IMR-90 (cell line): ENCODE data around the gene C20orf144. TPM values are rescaled to one million over a fixed set of nuclear protein-coding genes. Genes with fewer than 3 reads are reported as not detected.

Experiments used
- ATAC-seq: fragments of 200-7000 bp; cut with Tn5 transposase; 2 replicates; pipeline ENCODE4 v1.9.1; 2020; ENCODE audit warnings: low read depth, mild to moderate bottlenecking, moderate library complexity
- BruUV-seq: library from RNA; stranded (reverse); fragments of 400-500 nt; replicated peaks from 2 replicates; lab custom pipeline; 2021; lab: Mats Ljungman, UMichigan
- CTCF ChIA-PET: fragments of 300-600 bp; formaldehyde crosslinking; extraction: SDS; loops from one replicate; lab custom pipeline; 2021; ENCODE audit warnings: antibody characterized with exemption; lab: Yijun Ruan, JAX
- POLR2A ChIA-PET: fragments of 300-600 bp; sonication (Branson Sonifier 250); formaldehyde crosslinking; loops from one replicate; lab custom pipeline; 2022; ENCODE audit warnings: antibody characterized with exemption; ENCODE audit not compliant: unreplicated experiment; lab: Charles Lee
- DNase-seq: peaks from one replicate; pipeline ENCODE4 v3.0.0; 2013
- H2AFZ ChIP-seq: replicated peaks from 2 replicates; pipeline ENCODE3; 2013; ENCODE audit warnings: low read length, mild to moderate bottlenecking; ENCODE audit not compliant: poor library complexity
- H2AK5ac ChIP-seq: 2 replicates; pipeline ENCODE4 v1.6.1; 2013; ENCODE audit warnings: low read depth, low read length, inconsistent platforms
- H2AK9ac ChIP-seq: replicated peaks from 2 replicates; pipeline ENCODE3; 2013; ENCODE audit warnings: mild to moderate bottlenecking, low read depth, low read length, moderate library complexity; ENCODE audit not compliant: poor library complexity
- H2BK120ac ChIP-seq: 2 replicates; pipeline ENCODE4 v1.6.1; 2013; ENCODE audit warnings: low read depth, low read length, inconsistent platforms
- H2BK15ac ChIP-seq: 3 replicates; pipeline ENCODE4 v1.6.1; 2013; ENCODE audit warnings: low read depth, low read length, inconsistent platforms
- H2BK20ac ChIP-seq: 2 replicates; pipeline ENCODE4 v1.6.1; 2013; ENCODE audit warnings: low read depth, mild to moderate bottlenecking, inconsistent platforms, low read length, moderate library complexity
- H2BK5ac ChIP-seq: 2 replicates; pipeline ENCODE4 v1.6.1; 2013; ENCODE audit warnings: mild to moderate bottlenecking, low read depth, low read length, inconsistent platforms; ENCODE audit not compliant: poor library complexity, severe bottlenecking
- H3K14ac ChIP-seq: replicated peaks from 2 replicates; pipeline ENCODE4 v1.6.1; 2013; ENCODE audit warnings: low read depth, low read length, inconsistent platforms
- H3K18ac ChIP-seq: 2 replicates; pipeline ENCODE4 v1.6.1; 2013; ENCODE audit warnings: low read depth, low read length, control low read depth
- H3K23ac ChIP-seq: 2 replicates; pipeline ENCODE4 v1.6.1; 2013; ENCODE audit warnings: low read depth, low read length, inconsistent platforms
- H3K27ac ChIP-seq: 2 replicates; pipeline ENCODE4 v1.5.1; 2013; ENCODE audit warnings: mild to moderate bottlenecking, control low read depth, low read length; ENCODE audit not compliant: insufficient read depth
- H3K27me3 ChIP-seq: 2 replicates; pipeline ENCODE4 v1.6.1; 2013; ENCODE audit warnings: low read length; ENCODE audit not compliant: control insufficient read depth, insufficient read depth
- H3K36me3 ChIP-seq: 2 replicates; pipeline ENCODE4 v1.6.1; 2013; ENCODE audit warnings: low read length, mixed read lengths; ENCODE audit not compliant: control insufficient read depth, insufficient read depth
- H3K4ac ChIP-seq: 2 replicates; pipeline ENCODE4 v1.6.1; 2013; ENCODE audit warnings: low read depth, low read length, inconsistent platforms
- H3K4me1 ChIP-seq: 2 replicates; pipeline ENCODE4 v1.6.1; 2013; ENCODE audit warnings: low read length, mixed read lengths; ENCODE audit not compliant: control insufficient read depth, insufficient read depth
- H3K4me2 ChIP-seq: 2 replicates; pipeline ENCODE4 v1.6.1; 2013; ENCODE audit warnings: low read depth, mild to moderate bottlenecking, control low read depth, low read length, moderate library complexity
- H3K4me3 ChIP-seq: 2 replicates; pipeline ENCODE4 v1.5.1; 2013; ENCODE audit warnings: low read depth, mild to moderate bottlenecking, control low read depth, low read length, moderate library complexity; ENCODE audit not compliant: insufficient read depth
- H3K56ac ChIP-seq: 2 replicates; pipeline ENCODE4 v1.6.1; 2013; ENCODE audit warnings: low read length, inconsistent platforms; ENCODE audit not compliant: insufficient read depth; ENCODE audit errors: extremely low read depth
- H3K79me1 ChIP-seq, 2 experiments: 2 replicates each; pipeline ENCODE4 v1.6.1; 2013; ENCODE audit warnings: low read length in 2 of 2, inconsistent platforms in 1 of 2, low read depth in 1 of 2
- H3K9ac ChIP-seq: 2 replicates; pipeline ENCODE4 v1.6.1; 2013; ENCODE audit warnings: low read depth, low read length, control low read depth
- H3K9me1 ChIP-seq: 2 replicates; pipeline ENCODE4 v1.6.1; 2013; ENCODE audit warnings: low read length, inconsistent platforms; ENCODE audit not compliant: insufficient read depth
- H3K9me3 ChIP-seq: 2 replicates; pipeline ENCODE4 v1.6.1; 2013; ENCODE audit warnings: low read length; ENCODE audit not compliant: control insufficient read depth, insufficient read depth
- H4K20me1 ChIP-seq: 2 replicates; pipeline ENCODE4 v1.6.1; 2013; ENCODE audit warnings: low read length, inconsistent platforms; ENCODE audit not compliant: insufficient read depth
- H4K5ac ChIP-seq: 2 replicates; pipeline ENCODE4 v1.6.1; 2013; ENCODE audit warnings: mild to moderate bottlenecking, low read depth, low read length, control low read depth
- H4K8ac ChIP-seq, 2 experiments: 2 replicates each; pipeline ENCODE4 v1.6.1; 2013; ENCODE audit warnings: low read depth in 2 of 2, low read length in 2 of 2, control low read depth in 1 of 2, inconsistent platforms in 1 of 2
- H4K91ac ChIP-seq: 2 replicates; pipeline ENCODE4 v1.6.1; 2013; ENCODE audit warnings: low read depth, low read length, inconsistent platforms; ENCODE audit not compliant: insufficient read depth
- CHD1 ChIP-seq: IDR thresholded peaks from 2 replicates; pipeline ENCODE4 v1.6.1; 2012; ENCODE audit warnings: low read depth, low read length, improper control_type of control experiment
- CTCF ChIP-seq: conservative IDR thresholded peaks from 2 replicates; pipeline ENCODE4 v1.5.1; 2012; ENCODE audit warnings: mild to moderate bottlenecking, low read depth, low read length, improper control_type of control experiment
- FOS ChIP-seq: fragments of 150-350 bp; IDR thresholded peaks from 2 replicates; pipeline ENCODE4 v1.6.1; 2016; ENCODE audit warnings: low read depth, low read length
- RCOR1 ChIP-seq: IDR thresholded peaks from 2 replicates; pipeline ENCODE4 v1.6.1; 2012; ENCODE audit warnings: mild to moderate bottlenecking, low read length, improper control_type of control experiment; ENCODE audit not compliant: insufficient replicate concordance
- WGBS, 2 experiments: methylation state at CpG; one replicate each; pipeline versions ENCODE4 v1.1.5 to v1.1.7; 2013; ENCODE audit warnings: missing lambda C conversion rate in 2 of 2; ENCODE audit not compliant: insufficient read length in 1 of 2; ENCODE audit errors: extremely low coverage in 2 of 2; 5-methylcytosine and 5-hydroxymethylcytosine counted together
- dilution Hi-C: fragments of 300-500 bp; cut with HindIII; formaldehyde crosslinking; loops from one replicate; pipeline ENCODE4 v1.14.3; 2018; ENCODE audit warnings: low sequenced_read_pairs; ENCODE audit not compliant: unreplicated experiment
- in situ Hi-C: fragments of 300-500 bp; cut with MboI; formaldehyde crosslinking; loops from 3 replicates; pipeline ENCODE4 v1.14.3; 2019; ENCODE audit warnings: low sequenced_read_pairs, inconsistent platforms, mixed read lengths
- intact Hi-C: fragments of 100-400 bp; cut with micrococcal nuclease; formaldehyde crosslinking; loops from 2 replicates; pipeline ENCODE4 v1.10.0; 2022
- polyA plus RNA-seq, 3 experiments: library from polyadenylated mRNA; depleted of rRNA; stranded (reverse); fragments of >200 nt; gene quantifications; 2 replicates each; pipeline ENCODE4 v1.2.3, GENCODE V29; 2012; ENCODE audit warnings: low replicate concordance in 1 of 3
- total RNA-seq: library from RNA; depleted of rRNA; stranded (reverse); fragments of >200 nt; gene quantifications from 2 replicates; pipeline ENCODE4 v1.2.3, GENCODE V29; 2012

Gene C20orf144
- total and polyA plus RNA-seq, 2 of the 4 experiments (the other 2 are of a cell fraction), result under 0.01 to 0.19 TPM

GRCh38 chr20:33650111-33650752 is 11.9 kb upstream of the C20orf144 start:
- WGBS, 2 experiments, result 93% methylated on average over 3 of the region's 11 CpGs; no CpG with 5 or more reads in 1 of the 2 experiments
- in situ Hi-C loops, result loop anchor here (5.0 kb wide), 1 partner anchor 198 kb away; no protein-coding TSS in a partner anchor
- CTCF ChIA-PET, result no interaction called here

More at GRCh38 chr20:33650111-33650752, 11.9 kb upstream of the C20orf144 start:
- POLR2A ChIA-PET, result no interaction called here
- Histone ChIP-seq H3K4ac (no peak overlapping the region), H3K9ac (no peak overlapping the region), H2BK20ac (no peak overlapping the region), H2AK5ac (no peak overlapping the region), H4K20me1 (peaks cover 9% of the 10 kb centered on the region; the same call in 1 of the 2 replicates), H2BK5ac (no peak overlapping the region), H3K9me1 (peaks cover 14% of the 10 kb centered on the region; the same call in 1 of the 2 replicates), H3K18ac (no peak overlapping the region), H3K56ac (no peak overlapping the region), H3K4me3 (no peak overlapping the region), H3K23ac (no peak overlapping the region), H4K91ac (no peak overlapping the region), H4K5ac (no peak overlapping the region), H3K9me3 (no peaks in the 10 kb centered on the region), H3K14ac (no peak overlapping the region), H3K27ac (no peak overlapping the region), H2BK120ac (no peak overlapping the region), H2AFZ (no peak overlapping the region), H2AK9ac (no peak overlapping the region), H2BK15ac (no peak overlapping the region), H4K8ac (no peak overlapping the region), H3K36me3 (peaks cover 9% of the 10 kb centered on the region), H3K27me3 (no peaks in the 10 kb centered on the region), H3K4me1 (peaks cover 3% of the 10 kb centered on the region; the same call in 1 of the 2 replicates), H3K79me1 (no peaks in the 10 kb centered on the region), H3K4me2 (no peak overlapping the region)
- DNase-seq (no peak), ATAC-seq (no peak)
- intact Hi-C loops, result no loop called here
- no TSS peak for BruUV-seq
- no peak for TF ChIP-seq CHD1
- TF ChIP-seq RCOR1, result no peak
- no peak for TF ChIP-seq CTCF
- TF ChIP-seq FOS, result no peak
- dilution Hi-C loops, result no loop called here
